ENCODE results near the gene PYGB.

PYGB gene

DNA sequence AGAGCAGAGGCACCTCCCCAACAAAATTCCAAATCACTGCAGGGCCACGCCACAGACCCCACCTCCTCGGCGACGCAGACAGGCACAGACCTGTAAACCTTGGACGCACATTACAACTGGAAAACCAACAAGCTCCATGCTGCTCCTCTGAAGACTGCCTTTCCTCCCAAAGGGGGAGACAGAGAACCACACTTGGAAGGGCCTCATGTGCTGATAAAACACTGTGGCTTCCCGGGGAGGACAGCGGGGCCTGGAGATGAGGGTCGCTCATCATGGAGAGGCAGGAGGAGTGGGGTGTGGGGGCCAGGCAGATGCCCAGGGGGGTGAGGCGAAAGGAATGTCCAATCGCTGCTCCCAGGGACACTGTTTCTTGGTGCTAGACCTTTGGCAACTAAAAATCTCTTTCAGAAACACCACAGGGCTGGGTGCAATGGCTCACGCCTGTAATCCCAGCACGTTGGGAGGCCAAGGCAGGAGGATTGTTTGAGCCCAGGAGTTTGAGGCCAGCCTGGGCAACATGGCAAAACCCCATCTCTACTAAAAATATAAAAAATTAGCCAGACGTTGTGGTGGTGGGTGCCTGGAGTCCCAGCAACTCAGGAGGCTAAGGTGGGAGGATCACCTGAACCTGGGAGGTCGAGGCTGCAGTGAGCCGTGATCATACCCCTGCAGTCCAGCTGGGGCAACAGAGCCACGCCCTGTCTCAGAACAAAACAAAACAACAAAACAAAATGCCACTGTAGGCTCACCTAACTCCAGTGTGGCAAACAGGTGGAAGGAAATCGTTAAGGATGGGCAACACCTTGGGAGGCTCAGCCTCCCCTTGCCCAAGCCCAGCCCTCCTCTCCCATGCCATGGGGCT, 88.9 kb downstream of the PYGB start:
- no peak for DNase-seq (ENCODE audit: low read depth, low spot score)

DNA sequence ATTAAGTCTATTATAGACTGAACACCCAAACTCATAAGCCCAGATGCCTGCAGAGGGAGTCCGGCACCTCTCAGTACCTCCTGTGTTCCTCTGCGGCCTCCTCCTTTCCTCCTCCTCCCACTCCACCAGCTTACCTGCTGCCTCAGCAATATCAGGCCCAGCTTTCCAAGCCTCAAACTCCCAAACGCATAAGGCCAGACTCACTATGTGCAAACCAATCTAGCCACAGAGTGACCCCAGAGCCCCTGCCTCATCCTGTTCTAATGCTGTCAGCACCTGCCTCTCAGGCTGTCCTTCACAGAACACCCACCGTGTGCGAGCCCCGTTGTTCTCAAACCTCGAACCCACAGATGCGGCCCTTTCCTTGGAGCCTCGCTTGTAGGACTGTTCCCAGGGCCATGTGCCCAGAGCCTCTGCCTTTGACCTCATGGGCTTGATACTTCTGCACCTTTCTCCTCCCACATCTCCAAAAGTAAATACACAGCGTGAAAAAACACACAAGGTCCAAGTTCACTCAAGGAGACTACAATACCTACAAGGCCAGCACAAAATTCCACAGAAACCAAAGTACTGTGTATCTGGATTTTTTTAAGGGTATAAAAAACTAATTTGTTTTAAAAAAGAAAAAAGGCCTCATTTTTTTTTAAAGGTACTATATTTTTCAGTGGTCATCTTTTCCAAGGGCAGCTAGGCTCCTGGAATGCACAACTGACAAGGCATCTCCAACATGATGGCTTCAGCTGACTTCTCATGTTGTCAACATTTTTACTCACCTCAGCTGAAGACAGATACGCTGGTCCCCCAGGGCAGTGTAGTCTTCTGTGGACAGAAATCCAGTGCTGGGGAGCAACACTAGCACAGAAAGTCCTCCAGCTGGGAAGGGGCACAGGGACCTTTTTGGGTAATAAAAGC, 90.5 kb downstream of the PYGB start:
- no peak for DNase-seq (ENCODE audit: low read depth, low spot score)

DNA sequence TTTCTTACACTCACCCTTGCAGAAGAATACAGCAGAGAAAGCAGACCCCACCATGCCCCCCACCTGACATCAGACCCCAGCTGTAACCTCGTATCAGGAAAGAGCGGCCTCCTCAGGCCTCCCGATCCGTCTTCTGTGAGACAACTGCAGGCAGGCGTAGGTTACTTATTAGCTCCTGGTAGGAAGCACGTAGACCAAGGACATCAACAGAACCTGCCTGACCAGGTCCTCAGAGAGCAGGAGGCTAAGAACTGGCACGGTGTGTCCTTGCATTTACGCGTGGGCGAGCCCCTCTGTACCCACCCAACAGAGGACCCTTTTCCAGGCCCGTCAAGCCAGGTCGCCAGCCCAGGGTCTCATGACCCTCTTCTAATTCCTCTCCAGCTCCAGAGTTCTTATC, 91.7 kb downstream of the PYGB start:
- no peak for DNase-seq (ENCODE audit: low read depth, low spot score)

DNA sequence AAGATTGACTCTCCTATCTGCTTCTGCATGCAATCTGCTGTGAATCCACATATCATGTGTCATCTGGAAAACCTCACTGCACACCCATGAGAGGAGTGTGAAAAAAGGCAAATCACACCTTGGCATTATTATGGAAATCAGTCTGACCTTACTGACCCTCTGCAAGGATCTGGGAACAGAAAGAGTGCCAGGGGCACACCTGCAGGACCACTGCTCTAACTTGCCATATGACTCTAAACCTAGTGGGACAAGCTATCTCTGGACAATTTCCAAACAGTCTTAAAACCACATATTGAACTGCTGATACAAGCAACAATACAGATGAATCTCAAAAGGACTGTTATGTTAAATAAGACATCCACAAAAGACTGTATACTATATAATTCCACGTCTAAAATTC, 92.5 kb downstream of the PYGB start:
- no peak for DNase-seq (ENCODE audit: low read depth, low spot score)

DNA sequence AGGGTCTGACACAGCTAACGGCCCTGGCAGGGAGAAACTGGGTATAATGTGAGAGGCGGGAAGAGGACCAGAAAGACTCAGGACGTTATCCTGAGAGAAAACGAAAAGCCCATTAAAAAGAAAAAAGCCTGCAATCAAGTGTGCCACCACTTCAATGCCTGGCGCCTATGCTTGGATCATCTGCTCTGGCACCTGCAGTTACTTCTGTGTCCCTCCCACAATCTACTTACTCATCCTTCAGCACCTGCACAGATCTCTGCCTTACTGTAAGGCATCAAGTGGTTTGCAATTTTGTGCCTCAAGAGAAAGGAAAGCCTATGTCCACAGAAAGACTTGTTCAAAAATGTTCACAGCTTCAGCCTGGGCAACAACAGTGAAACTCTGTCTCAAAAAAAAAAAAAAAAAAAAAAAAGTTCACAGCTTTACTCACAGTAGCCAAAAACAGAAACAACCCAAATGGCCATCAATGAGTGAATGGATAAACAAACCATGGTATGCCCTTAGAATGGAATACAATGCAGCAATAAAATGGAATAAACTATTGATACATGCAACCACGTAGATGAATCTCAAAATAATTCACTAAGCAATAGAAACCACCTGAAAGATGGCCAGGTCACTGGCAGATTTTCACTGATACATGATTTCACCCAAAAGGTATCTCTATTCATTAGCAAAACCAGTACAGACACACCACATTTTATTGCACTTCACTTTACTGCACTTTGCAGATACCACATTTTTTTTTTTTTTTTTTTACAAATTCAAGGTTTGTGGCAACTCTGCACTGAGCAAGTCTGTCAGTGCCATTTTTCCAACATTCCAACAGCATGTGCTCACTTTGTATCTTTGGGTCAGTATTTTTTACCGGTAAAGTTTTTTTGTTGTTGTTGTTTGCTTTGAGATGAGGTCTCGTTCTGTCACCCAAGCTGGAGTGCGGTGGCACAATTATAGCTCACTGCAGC, 94.1 kb downstream of the PYGB start:
- no peak for DNase-seq (ENCODE audit: low read depth, low spot score)

DNA sequence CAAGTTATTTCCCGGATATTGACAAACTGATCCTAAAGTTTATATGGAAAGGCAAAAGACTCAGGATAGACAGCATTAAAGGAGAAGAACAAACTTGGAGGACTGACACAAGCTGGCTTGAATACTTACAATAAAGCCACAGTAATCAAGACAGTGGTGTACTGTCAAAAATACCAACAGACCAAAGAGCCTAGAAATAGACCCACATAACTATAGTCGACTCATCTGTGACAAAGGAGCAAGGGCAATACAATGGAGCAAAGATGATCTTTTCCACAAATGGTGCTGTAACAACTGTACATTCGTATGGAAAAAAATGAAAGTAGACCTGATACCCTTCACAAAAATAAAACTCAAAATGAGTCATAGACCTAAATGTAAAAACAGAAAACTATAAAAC, 96.7 kb downstream of the PYGB start:
- no peak for DNase-seq (ENCODE audit: low read depth, low spot score)

DNA sequence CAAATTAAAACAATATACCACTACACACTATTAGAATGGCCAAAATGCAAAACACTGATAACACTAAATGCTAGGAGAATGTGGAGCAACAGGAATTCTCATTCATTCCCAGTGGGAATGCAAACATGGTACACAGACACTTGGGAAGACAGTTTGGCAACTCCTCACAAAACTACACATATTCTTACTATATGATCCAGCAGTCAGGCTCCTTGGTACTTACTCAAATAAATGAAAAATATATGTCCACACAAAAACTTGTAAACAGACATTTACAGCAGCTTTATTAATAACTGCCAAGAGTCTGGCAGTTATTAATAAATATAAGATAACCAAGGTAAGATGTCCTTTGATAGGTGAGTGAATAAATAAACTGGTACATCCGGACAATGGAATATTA, 97.8 kb downstream of the PYGB start:
- DNase-seq (ENCODE audit: low read depth, low spot score): no peak

DNA sequence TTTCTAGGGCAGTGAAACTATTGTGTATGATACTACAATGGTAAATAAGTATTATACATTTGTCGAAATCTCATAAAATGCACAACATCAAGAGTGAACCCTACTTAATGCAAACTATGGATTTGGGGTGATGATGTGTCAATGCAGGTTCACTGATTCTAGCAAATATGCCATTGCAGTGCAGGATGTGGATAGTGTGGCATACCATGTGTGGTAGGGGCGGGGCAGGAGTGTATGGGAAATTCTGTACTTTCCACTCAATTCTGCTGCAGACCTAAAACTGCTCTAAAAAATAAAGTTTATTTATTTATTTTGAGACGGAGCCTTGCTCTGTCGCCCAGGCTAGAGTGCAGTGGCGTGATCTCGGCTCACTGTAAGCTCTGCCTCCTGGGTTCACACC, 98.5 kb downstream of the PYGB start:
- DNase-seq (ENCODE audit: low read depth, low spot score): no peak

Data from activated CD4-positive, CD25-positive, alpha-beta regulatory T cell treated with anti-CD3 and anti-CD28 coated beads, Interleukin-2, amount 50 U/mL, for 16 hours (primary cell).